NCI-H82 treated with DMSO at 0.1 percent for 48 hours (cell line): ENCODE data around the gene POR.
A peak's percentile ranks its signal among the peaks of the same experiment; 100 is the strongest.
"Not testable (repeated sequence)": the region's sequence is repeated elsewhere in the genome, so short reads cannot be mapped to it uniquely, and the experiment has no call there.

Source experiments
- DNase-seq: peaks from one replicate; lab custom pipeline; 2025; ENCODE audit not compliant: unreplicated experiment; lab: John Stamatoyannopoulos, UW

Gene POR

GRCh38 chr7:75988568-75989499 lies 73.9 kb downstream of the POR start:
- no peak for DNase-seq

GRCh38 chr7:75989500-75990388 lies 74.8 kb downstream of the POR start:
- DNase-seq, result no peak

- no peak for DNase-seq
Measured at GRCh38 chr7:75991531-75992082, 76.7 kb downstream of the POR start.

GRCh38 chr7:75992083-75992755 lies 77.3 kb downstream of the POR start:
- no peak for DNase-seq

GRCh38 chr7:75993689-75994387 lies 78.9 kb downstream of the POR start:
- peak; percentile 4 for DNase-seq

GRCh38 chr7:75994388-75995051 lies 79.6 kb downstream of the POR start, which contains the start of gene TMEM120A:
Gene TMEM120A, minus strand, starts transcription at chr7:75994595. Its CDS starts 25 bp downstream, at chr7:75994570.
- DNase-seq, result peak; percentile 78

- no peak for DNase-seq
Measured at GRCh38 chr7:75995052-75995471, 80.1 kb downstream of the POR start.

GRCh38 chr7:75995996-75996395 lies 81.0 kb downstream of the POR start:
- no peak for DNase-seq

GRCh38 chr7:75996476-75996875 lies 81.5 kb downstream of the POR start:
- DNase-seq, result no peak

GRCh38 chr7:75998038-75998437 lies 83.1 kb downstream of the POR start:
- DNase-seq, result no peak

GRCh38 chr7:76000566-76000965 lies 85.6 kb downstream of the POR start:
- DNase-seq, result no peak

GRCh38 chr7:76002139-76002538 lies 87.2 kb downstream of the POR start:
- DNase-seq, result no peak

- no peak for DNase-seq
Measured at GRCh38 chr7:76002822-76003221, 87.9 kb downstream of the POR start.

GRCh38 chr7:76003351-76003750 lies 88.4 kb downstream of the POR start:
- no peak for DNase-seq

GRCh38 chr7:76005004-76005403 lies 90.0 kb downstream of the POR start:
- not testable (repeated sequence) for DNase-seq

GRCh38 chr7:76008156-76008687 lies 93.3 kb downstream of the POR start:
- no peak for DNase-seq

- no peak for DNase-seq
Measured at GRCh38 chr7:76009672-76010600, 95.0 kb downstream of the POR start.

- no peak for DNase-seq
Measured at GRCh38 chr7:76011442-76011861, 96.5 kb downstream of the POR start.
